NT2/D1 (cell line): ENCODE data around the gene CRYGB.

ENCODE experiments used
- SUZ12 ChIP-seq: IDR thresholded peaks from 2 replicates; pipeline ENCODE4 v1.6.1; 2011; ENCODE audit not compliant: insufficient read length, insufficient read depth; ENCODE audit errors: extremely low read depth
- YY1 ChIP-seq: IDR thresholded peaks from 2 replicates; pipeline ENCODE4 v1.6.1; 2011; ENCODE audit not compliant: insufficient read length, insufficient read depth
- ZNF274 ChIP-seq: IDR thresholded peaks from 2 replicates; pipeline ENCODE4 v1.6.1; 2011; ENCODE audit warnings: mild to moderate bottlenecking, low read depth, low read length

GRCh38 chr2:208093128-208093527 lies 52.8 kb downstream of the CRYGB start:
- TF ChIP-seq ZNF274 (no peak), YY1 (no peak), SUZ12 (no peak)
